GM12878 (cell line): ENCODE results near the gene PRMT7. TPM values are rescaled to one million over a fixed set of nuclear protein-coding genes. Genes with fewer than 3 reads are reported as not detected.

Experiments used
- ATAC-seq: fragments of 200-7000 bp; cut with Tn5 transposase; 3 replicates; pipeline ENCODE4 v1.9.1; 2020; ENCODE audit warnings: mild to moderate bottlenecking, moderate library complexity
- BruUV-seq: library from RNA; stranded (reverse); fragments of 400-500 nt; replicated peaks from 2 replicates; lab custom pipeline; 2021; lab: Mats Ljungman, UMichigan
- CTCF ChIA-PET: fragments of 300-600 bp; sonication (Branson Sonifier 250); formaldehyde crosslinking; extraction: SDS; loops from one replicate; lab custom pipeline; 2021; ENCODE audit warnings: inconsistent platforms; lab: Yijun Ruan, JAX
- POLR2A ChIA-PET: fragments of 350-600 bp; formaldehyde crosslinking; extraction: SDS; loops from one replicate; lab custom pipeline; 2021; ENCODE audit warnings: inconsistent platforms; lab: Charles Lee
- RAD21 ChIA-PET: fragments of 300-600 bp; sonication (Branson Sonifier 250); formaldehyde crosslinking; loops from one replicate; lab custom pipeline; 2023; ENCODE audit warnings: antibody characterized with exemption; ENCODE audit not compliant: unreplicated experiment; lab: Charles Lee
- SMC1A ChIA-PET: fragments of 300-600 bp; sonication (Branson Sonifier 250); formaldehyde crosslinking; loops from one replicate; lab custom pipeline; 2023; ENCODE audit not compliant: unreplicated experiment, uncharacterized antibody; lab: Charles Lee
- DNase-seq: peaks from one replicate; pipeline ENCODE4 v3.0.0-alpha.2; 2011; ENCODE audit warnings: low read depth, low spot score
- FAIRE-seq: peaks from 3 replicates; lab custom pipeline; 2011; peaks lifted over from hg19 to GRCh38; lab: Jason Lieb, UNC
- H2AFZ ChIP-seq: 2 replicates; pipeline ENCODE4 v1.6.0; 2011; ENCODE audit warnings: low read depth, low read length, control low read depth; ENCODE audit not compliant: control insufficient read depth
- H3K27ac ChIP-seq: 2 replicates; pipeline ENCODE4 v1.5.1; 2011; ENCODE audit warnings: control low read depth; ENCODE audit not compliant: control insufficient read depth, insufficient read depth
- H3K27me3 ChIP-seq, 2 experiments: replicated peaks in 1 of 2; 2 replicates each; pipeline versions ENCODE4 v1.6.0 to v1.6.1; 2011; ENCODE audit warnings: low read length in 1 of 2; ENCODE audit not compliant: control insufficient read depth in 2 of 2, insufficient read depth in 2 of 2
- H3K36me3 ChIP-seq, 2 experiments: 2 replicates each; pipeline ENCODE4 v1.5.1; 2011; ENCODE audit warnings: low read length in 1 of 2; ENCODE audit not compliant: control insufficient read depth in 2 of 2, insufficient read depth in 2 of 2
- H3K4me1 ChIP-seq: 2 replicates; pipeline ENCODE4 v1.6.1; 2011; ENCODE audit warnings: mild to moderate bottlenecking, low read length, moderate library complexity, mixed read lengths; ENCODE audit not compliant: control insufficient read depth, insufficient read depth
- H3K4me2 ChIP-seq: 2 replicates; pipeline ENCODE4 v1.6.0; 2011; ENCODE audit warnings: control low read depth; ENCODE audit not compliant: control insufficient read depth, insufficient read depth
- H3K4me3 ChIP-seq: fragments of 200-600 bp; sonication (generic); 2 replicates; pipeline ENCODE4 v1.5.1; 2016
- H3K79me2 ChIP-seq: 2 replicates; pipeline ENCODE4 v1.6.0; 2011; ENCODE audit warnings: low read length; ENCODE audit not compliant: control insufficient read depth, insufficient read depth
- H3K9ac ChIP-seq: 2 replicates; pipeline ENCODE4 v1.8.0; 2011; ENCODE audit warnings: low read length, control low read depth, mixed read lengths; ENCODE audit not compliant: control insufficient read depth, insufficient read depth
- H3K9me3 ChIP-seq: replicated peaks from 3 replicates; pipeline ENCODE4 v1.5.1; 2011; ENCODE audit warnings: mild to moderate bottlenecking, low read length; ENCODE audit not compliant: control insufficient read depth, insufficient read depth
- H4K20me1 ChIP-seq: 2 replicates; pipeline ENCODE4 v1.6.0; 2011; ENCODE audit not compliant: control insufficient read depth, insufficient read depth
- CHD4 ChIP-seq: fragments of 200-600 bp; sonication (generic); IDR thresholded peaks from 2 replicates; pipeline ENCODE4 v1.6.1; 2016; ENCODE audit warnings: mild to moderate bottlenecking
- ESRRA ChIP-seq: IDR thresholded peaks from 2 replicates; pipeline ENCODE4 v1.6.1; 2012; ENCODE audit warnings: mild to moderate bottlenecking, low read length, improper control_type of control experiment
- LARP7 ChIP-seq: fragments of 450-650 bp; IDR thresholded peaks from 2 replicates; pipeline ENCODE4 v1.6.1; 2017; ENCODE audit warnings: mild to moderate bottlenecking
- MTA2 ChIP-seq: fragments of 450-650 bp; IDR thresholded peaks from 2 replicates; pipeline ENCODE4 v1.6.1; 2016; ENCODE audit warnings: low read depth, mild to moderate bottlenecking, moderate library complexity
- MTA3 ChIP-seq: IDR thresholded peaks from 2 replicates; pipeline ENCODE4 v1.6.1; 2012; ENCODE audit warnings: low read length, inconsistent platforms, borderline replicate concordance
- NBN ChIP-seq: fragments of 450-650 bp; IDR thresholded peaks from 2 replicates; pipeline ENCODE4 v1.6.1; 2016
- PAX5 ChIP-seq: IDR thresholded peaks from 2 replicates; pipeline ENCODE4 v1.6.1; 2011; ENCODE audit warnings: low read depth, low read length, borderline replicate concordance
- PML ChIP-seq: IDR thresholded peaks from 2 replicates; pipeline ENCODE4 v1.6.1; 2012; ENCODE audit warnings: low read length, inconsistent platforms
- POLR2AphosphoS2 ChIP-seq: IDR thresholded peaks from 2 replicates; pipeline ENCODE4 v1.6.1; 2011; ENCODE audit warnings: low read depth, mild to moderate bottlenecking, low read length, improper control_type of control experiment, moderate library complexity
- SMARCA5 ChIP-seq: fragments of 450-650 bp; IDR thresholded peaks from 2 replicates; pipeline ENCODE4 v1.6.1; 2017; ENCODE audit warnings: mild to moderate bottlenecking
- SREBF2 ChIP-seq: IDR thresholded peaks from 2 replicates; pipeline ENCODE4 v1.6.1; 2012; ENCODE audit warnings: mild to moderate bottlenecking, low read length
- SRF ChIP-seq, 2 experiments: IDR thresholded peaks; 2 replicates each; pipeline ENCODE4 v1.6.1; 2011; ENCODE audit warnings: low read depth in 2 of 2, low read length in 2 of 2, mild to moderate bottlenecking in 1 of 2, moderate library complexity in 1 of 2
- STAT3 ChIP-seq: IDR thresholded peaks from 2 replicates; pipeline ENCODE4 v1.6.1; 2011; ENCODE audit warnings: low read depth, low read length, improper control_type of control experiment
- TCF3 ChIP-seq: IDR thresholded peaks from 2 replicates; pipeline ENCODE4 v1.6.1; 2012; ENCODE audit warnings: low read depth, mild to moderate bottlenecking, low read length, borderline replicate concordance; ENCODE audit not compliant: insufficient read depth
- ZNF622 ChIP-seq: fragments of 450-650 bp; IDR thresholded peaks from 2 replicates; pipeline ENCODE4 v1.6.1; 2017; ENCODE audit warnings: mild to moderate bottlenecking, inconsistent platforms
- ZSCAN29 ChIP-seq: fragments of 450-650 bp; IDR thresholded peaks from 2 replicates; pipeline ENCODE4 v1.6.1; 2017; ENCODE audit warnings: mild to moderate bottlenecking, moderate library complexity
- WGBS: methylation state at CpG from one replicate; pipeline ENCODE4 v1.1.6; 2016; ENCODE audit warnings: low lambda C conversion rate; ENCODE audit not compliant: insufficient replicate concordance, insufficient coverage; ENCODE audit errors: missing lambda C conversion rate; 5-methylcytosine and 5-hydroxymethylcytosine counted together
- in situ Hi-C: fragments of 300-500 bp; cut with MboI; formaldehyde crosslinking; loops from 9 replicates; pipeline ENCODE4 v1.14.3; 2018; ENCODE audit warnings: mixed read lengths
- intact Hi-C: fragments of 100-400 bp; cut with micrococcal nuclease; formaldehyde crosslinking; loops from one replicate; pipeline ENCODE4 v1.14.2; 2022; ENCODE audit not compliant: unreplicated experiment
- polyA plus RNA-seq, 11 experiments: library from polyadenylated mRNA; depleted of rRNA in 4 of 11; unstranded in 6 of 11; stranded (reverse) in 5 of 11; fragments of >200 nt; fragmentation: Nextera tagmentation in 4 of 11; fragmentation: Illumina TruSeq in 1 of 11; extraction: Ambion mirVana in 4 of 11; extraction: Trizol in 1 of 11; gene quantifications; 1 replicate in 1 of 11; 2 replicates in 10 of 11; pipeline versions ENCODE4 v1.2.1 to v1.2.3, GENCODE V29; 2011 to 2016; ENCODE audit warnings: inconsistent platforms in 2 of 11, missing spikeins in 2 of 11, low read depth in 1 of 11
- total RNA-seq, 4 experiments: library from RNA; depleted of rRNA in 3 of 4; stranded (reverse); fragments of >200 nt in 3 of 4; fragmentation: Illumina TruSeq in 1 of 4; extraction: Trizol in 1 of 4; gene quantifications; 2 replicates each; pipeline versions ENCODE4 v1.2.1 to v1.2.3, GENCODE V29; 2013 to 2021
- TF ChIP-seq, protein P1 (sequence below): fragments of 450-650 bp; IDR thresholded peaks from 2 replicates; pipeline ENCODE4 v1.6.1; 2016; ENCODE audit warnings: mild to moderate bottlenecking

The PRMT7 gene
- total and polyA plus RNA-seq, 10 of the 15 experiments (the other 5 are each of a cell fraction or from before 2014, with no cell fraction given): 5.1 to 56.1 (median 42.0) TPM

DNA sequence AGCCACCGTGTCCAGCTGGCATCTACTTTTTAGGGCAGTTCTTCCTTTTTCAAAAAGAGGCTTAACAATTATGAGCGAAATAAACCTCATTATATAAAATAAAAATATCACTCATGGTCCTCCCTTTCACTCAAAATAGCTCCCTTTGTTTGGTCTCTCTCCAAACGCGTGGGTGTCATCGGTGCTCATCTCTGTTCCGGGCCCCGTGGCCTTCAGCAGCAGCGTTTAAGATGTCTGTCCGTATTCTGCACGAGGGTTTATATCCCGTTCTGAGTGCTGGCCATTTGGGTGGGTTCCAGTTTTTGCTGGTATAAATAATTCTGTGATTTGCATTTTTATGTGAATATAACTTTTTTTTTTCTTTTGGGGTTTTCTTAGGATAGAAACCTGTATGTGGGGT, 33.4 kb downstream of the PRMT7 start:
- ATAC-seq: no peak
- no TSS peak for BruUV-seq
- POLR2A ChIA-PET: no interaction called here

More for the DNA sequence above, 33.4 kb downstream of the PRMT7 start:
- H3K27me3 ChIP-seq: no peaks in the 10 kb centered on the region
- H3K4me1 ChIP-seq: no peaks in the 10 kb centered on the region
- ChIA-PET CTCF (interaction anchor here (1.1 kb wide), 1 partner anchor 82 kb away, joined by 3 read pairs; no protein-coding TSS in a partner anchor), SMC1A (no interaction called here), RAD21 (interaction anchor here (1.0 kb wide), 1 partner anchor 15 kb away, joined by 3 read pairs; no protein-coding TSS in a partner anchor)
- no peak for TF ChIP-seq ESRRA
- TF ChIP-seq CHD4: no peak
- TF ChIP-seq ZNF622: no peak
- TF ChIP-seq, protein P1, sequence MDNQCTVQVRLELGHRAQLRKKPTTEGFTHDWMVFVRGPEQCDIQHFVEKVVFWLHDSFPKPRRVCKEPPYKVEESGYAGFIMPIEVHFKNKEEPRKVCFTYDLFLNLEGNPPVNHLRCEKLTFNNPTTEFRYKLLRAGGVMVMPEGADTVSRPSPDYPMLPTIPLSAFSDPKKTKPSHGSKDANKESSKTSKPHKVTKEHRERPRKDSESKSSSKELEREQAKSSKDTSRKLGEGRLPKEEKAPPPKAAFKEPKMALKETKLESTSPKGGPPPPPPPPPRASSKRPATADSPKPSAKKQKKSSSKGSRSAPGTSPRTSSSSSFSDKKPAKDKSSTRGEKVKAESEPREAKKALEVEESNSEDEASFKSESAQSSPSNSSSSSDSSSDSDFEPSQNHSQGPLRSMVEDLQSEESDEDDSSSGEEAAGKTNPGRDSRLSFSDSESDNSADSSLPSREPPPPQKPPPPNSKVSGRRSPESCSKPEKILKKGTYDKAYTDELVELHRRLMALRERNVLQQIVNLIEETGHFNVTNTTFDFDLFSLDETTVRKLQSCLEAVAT: no peak
- TF ChIP-seq TCF3: no peak
- no peak for TF ChIP-seq PML
- TF ChIP-seq SMARCA5: no peak
- no peak for TF ChIP-seq ZSCAN29
- no peak for TF ChIP-seq MTA2
- no peak for TF ChIP-seq LARP7
- TF ChIP-seq NBN: no peak
- no peak for TF ChIP-seq SRF (IDR thresholded peaks at IDR 0.05; ENCODE audit: low read depth in 2 of 2, low read length in 2 of 2)
- TF ChIP-seq POLR2AphosphoS2: no peak
- no peak for TF ChIP-seq MTA3
- no peak for TF ChIP-seq SREBF2
- TF ChIP-seq STAT3: no peak
- no peak for TF ChIP-seq PAX5
- FAIRE-seq: no peak
- no peak for DNase-seq
- H3K27ac ChIP-seq: no peak overlapping the region
- no peak overlapping the region for H2AFZ ChIP-seq
- peaks cover 30 to 31% of the 10 kb centered on the region in 2 experiments for H3K36me3 ChIP-seq
- no peaks in the 10 kb centered on the region for H3K9me3 ChIP-seq
- intact Hi-C loops (no loop called here), in situ Hi-C loops (no loop called here)
- WGBS: 87% methylated on average over 10 of the region's 11 CpGs
- no peaks in the 10 kb centered on the region for H3K79me2 ChIP-seq
- no peaks in the 10 kb centered on the region; the same call in 1 of the 2 replicates for H4K20me1 ChIP-seq
- H3K4me3 ChIP-seq: no peak overlapping the region
- H3K9ac ChIP-seq: no peak overlapping the region
- H3K4me2 ChIP-seq: no peak overlapping the region
